PC-3 (cell line): Measurements from ENCODE around the gene WDFY4. TPM values are rescaled to one million over a fixed set of nuclear protein-coding genes. Genes with fewer than 3 reads are reported as not detected.

Experiments
- ATAC-seq: fragments of 200-7000 bp; cut with Tn5 transposase; 2 replicates; pipeline ENCODE4 v1.9.1; 2020; ENCODE audit warnings: mild to moderate bottlenecking, moderate library complexity
- BruUV-seq: library from RNA; stranded (reverse); fragments of 400-500 nt; replicated peaks from 2 replicates; lab custom pipeline; 2021; lab: Mats Ljungman, UMichigan
- CTCF ChIA-PET: fragments of 300-600 bp; sonication (Branson Sonifier 250); formaldehyde crosslinking; loops from one replicate; lab custom pipeline; 2022; ENCODE audit warnings: antibody characterized with exemption; lab: Charles Lee
- POLR2A ChIA-PET: fragments of 300-600 bp; sonication (Branson Sonifier 250); formaldehyde crosslinking; loops from one replicate; lab custom pipeline; 2022; ENCODE audit warnings: antibody characterized with exemption; ENCODE audit not compliant: unreplicated experiment; lab: Charles Lee
- DNase-seq: peaks from one replicate; pipeline ENCODE4 v3.0.0-alpha.2; 2015
- H2AFZ ChIP-seq: fragments of 300-600 bp; sonication (generic); 2 replicates; pipeline ENCODE4 v1.6.0; 2016; ENCODE audit warnings: antibody characterized with exemption, low read length
- H3F3A ChIP-seq: fragments of 300-600 bp; sonication (generic); one replicate; pipeline ENCODE4 v1.6.0; 2017; ENCODE audit warnings: antibody characterized with exemption, low read length, control low read depth, mild to moderate bottlenecking; ENCODE audit not compliant: unreplicated experiment
- H3K27ac ChIP-seq: fragments of 300-600 bp; sonication (generic); 2 replicates; pipeline ENCODE4 v1.5.1; 2016; ENCODE audit warnings: mild to moderate bottlenecking, low read length
- H3K27me3 ChIP-seq: fragments of 300-600 bp; sonication (generic); 2 replicates; pipeline ENCODE4 v1.6.1; 2016; ENCODE audit warnings: low read length, mixed read lengths
- H3K36me3 ChIP-seq: fragments of 300-600 bp; sonication (generic); 2 replicates; pipeline ENCODE4 v1.6.1; 2016; ENCODE audit warnings: low read depth, mixed run types, low read length, mixed read lengths
- H3K4me1 ChIP-seq: fragments of 300-600 bp; sonication (generic); 2 replicates; pipeline ENCODE4 v1.5.1; 2016; ENCODE audit warnings: low read length; ENCODE audit not compliant: insufficient read depth
- H3K4me2 ChIP-seq: fragments of 300-600 bp; sonication (generic); 2 replicates; pipeline ENCODE4 v1.6.0; 2016; ENCODE audit warnings: low read length
- H3K4me3 ChIP-seq: fragments of 300-600 bp; sonication (generic); 2 replicates; pipeline ENCODE4 v1.5.1; 2016; ENCODE audit warnings: mild to moderate bottlenecking, low read length, mixed read lengths
- H3K79me2 ChIP-seq: fragments of 300-600 bp; sonication (generic); 2 replicates; pipeline ENCODE4 v1.6.1; 2017; ENCODE audit warnings: low read length, mixed read lengths
- H3K9ac ChIP-seq: fragments of 300-600 bp; sonication (generic); 2 replicates; pipeline ENCODE4 v1.6.0; 2016; ENCODE audit warnings: mild to moderate bottlenecking, low read length
- H3K9me2 ChIP-seq: fragments of 300-600 bp; sonication (generic); replicated peaks from 2 replicates; pipeline ENCODE4 v1.6.1; 2016; ENCODE audit warnings: mixed run types, low read length, mixed read lengths
- H3K9me3 ChIP-seq: fragments of 300-600 bp; sonication (generic); 2 replicates; pipeline ENCODE4 v1.6.1; 2016; ENCODE audit warnings: low read length, mixed read lengths
- H4K20me1 ChIP-seq: fragments of 300-600 bp; sonication (generic); 2 replicates; pipeline ENCODE4 v1.6.1; 2016; ENCODE audit warnings: low read length, mixed read lengths
- EZH2 ChIP-seq: fragments of 300-600 bp; sonication (generic); IDR thresholded peaks from one replicate; pipeline ENCODE4 v1.6.1; 2017; ENCODE audit warnings: antibody characterized with exemption, mild to moderate bottlenecking, low read length; ENCODE audit not compliant: unreplicated experiment
- EZH2phosphoT487 ChIP-seq: fragments of 300-600 bp; sonication (generic); IDR thresholded peaks from 2 replicates; pipeline ENCODE4 v1.6.1; 2018; ENCODE audit warnings: mild to moderate bottlenecking, antibody characterized with exemption, low read length, borderline replicate concordance
- intact Hi-C: fragments of 100-400 bp; cut with micrococcal nuclease; formaldehyde crosslinking; loops from 2 replicates; pipeline ENCODE4 v1.9.0; 2023
- total RNA-seq: library from RNA; depleted of rRNA; stranded (reverse); fragments of >200 nt; gene quantifications from 2 replicates; pipeline ENCODE4 v1.2.3, GENCODE V29; 2014
- TF ChIP-seq, protein P1 (sequence below): fragments of 300-600 bp; sonication (generic); conservative IDR thresholded peaks from 2 replicates; pipeline ENCODE4 v1.5.1; 2017; ENCODE audit warnings: antibody characterized with exemption, low read depth, mild to moderate bottlenecking, low read length

Gene WDFY4
- total RNA-seq, 1 experiment from 2014 or later = not detected

- no peak for TF ChIP-seq EZH2
- TF ChIP-seq EZH2phosphoT487 = no peak
- TF ChIP-seq, protein P1, sequence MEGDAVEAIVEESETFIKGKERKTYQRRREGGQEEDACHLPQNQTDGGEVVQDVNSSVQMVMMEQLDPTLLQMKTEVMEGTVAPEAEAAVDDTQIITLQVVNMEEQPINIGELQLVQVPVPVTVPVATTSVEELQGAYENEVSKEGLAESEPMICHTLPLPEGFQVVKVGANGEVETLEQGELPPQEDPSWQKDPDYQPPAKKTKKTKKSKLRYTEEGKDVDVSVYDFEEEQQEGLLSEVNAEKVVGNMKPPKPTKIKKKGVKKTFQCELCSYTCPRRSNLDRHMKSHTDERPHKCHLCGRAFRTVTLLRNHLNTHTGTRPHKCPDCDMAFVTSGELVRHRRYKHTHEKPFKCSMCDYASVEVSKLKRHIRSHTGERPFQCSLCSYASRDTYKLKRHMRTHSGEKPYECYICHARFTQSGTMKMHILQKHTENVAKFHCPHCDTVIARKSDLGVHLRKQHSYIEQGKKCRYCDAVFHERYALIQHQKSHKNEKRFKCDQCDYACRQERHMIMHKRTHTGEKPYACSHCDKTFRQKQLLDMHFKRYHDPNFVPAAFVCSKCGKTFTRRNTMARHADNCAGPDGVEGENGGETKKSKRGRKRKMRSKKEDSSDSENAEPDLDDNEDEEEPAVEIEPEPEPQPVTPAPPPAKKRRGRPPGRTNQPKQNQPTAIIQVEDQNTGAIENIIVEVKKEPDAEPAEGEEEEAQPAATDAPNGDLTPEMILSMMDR = no peak
- Histone ChIP-seq H3K9ac (no peak overlapping the region), H2AFZ (no peak overlapping the region), H3K4me3 (no peak overlapping the region), H3K4me1 (no peaks in the 10 kb centered on the region), H3K9me2 (no peaks in the 10 kb centered on the region), H3K27me3 (peaks cover 35% of the 10 kb centered on the region), H3K36me3 (no peaks in the 10 kb centered on the region), H3F3A (no peaks in the 10 kb centered on the region), H3K27ac (no peak overlapping the region), H3K4me2 (no peak overlapping the region), H4K20me1 (no peaks in the 10 kb centered on the region), H3K9me3 (no peaks in the 10 kb centered on the region), H3K79me2 (no peaks in the 10 kb centered on the region)
- CTCF ChIA-PET = no interaction called here
- intact Hi-C loops = no loop called here
- BruUV-seq = no TSS peak
- no peak for ATAC-seq
- POLR2A ChIA-PET = no interaction called here
- DNase-seq = no peak
Observed at GRCh38 chr10:48805848-48806247, 121.2 kb downstream of the WDFY4 start.

- H3F3A ChIP-seq = no peaks in the 10 kb centered on the region
- no peak overlapping the region for H3K27ac ChIP-seq
- H3K27me3 ChIP-seq = peaks cover 35% of the 10 kb centered on the region
- ATAC-seq (no peak), DNase-seq (no peak)
- H3K9me3 ChIP-seq = no peaks in the 10 kb centered on the region
- BruUV-seq = no TSS peak
- H3K4me2 ChIP-seq = no peak overlapping the region
- H4K20me1 ChIP-seq = no peaks in the 10 kb centered on the region
- no peaks in the 10 kb centered on the region for H3K9me2 ChIP-seq
- no peak overlapping the region for H2AFZ ChIP-seq
- H3K36me3 ChIP-seq = no peaks in the 10 kb centered on the region
- intact Hi-C loops = no loop called here
- H3K9ac ChIP-seq = no peak overlapping the region
- no peaks in the 10 kb centered on the region for H3K4me1 ChIP-seq
- CTCF ChIA-PET = no interaction called here
- TF ChIP-seq, protein P1 = no peak
- TF ChIP-seq EZH2phosphoT487 (no peak), EZH2 (no peak)
- POLR2A ChIA-PET = no interaction called here
- H3K4me3 ChIP-seq = no peak overlapping the region
- H3K79me2 ChIP-seq = no peaks in the 10 kb centered on the region
Observed at GRCh38 chr10:48806342-48806741, 121.7 kb downstream of the WDFY4 start.

GRCh38 chr10:48807791-48808470 lies 123.3 kb downstream of the WDFY4 start:
- no peaks in the 10 kb centered on the region for H3K9me2 ChIP-seq
- no peak overlapping the region for H3K27ac ChIP-seq
- no peak overlapping the region for H3K4me2 ChIP-seq
- TF ChIP-seq, protein P1 = no peak
- TF ChIP-seq EZH2 = no peak
- H2AFZ ChIP-seq = no peak overlapping the region
- H4K20me1 ChIP-seq = no peaks in the 10 kb centered on the region
- ATAC-seq = no peak
- intact Hi-C loops = no loop called here
- H3K4me3 ChIP-seq = no peak overlapping the region
- H3K4me1 ChIP-seq = no peaks in the 10 kb centered on the region
- ChIA-PET POLR2A (interaction anchor here (0.5 kb wide), 1 partner anchor 16 kb away, joined by 4 read pairs; no protein-coding TSS in a partner anchor), CTCF (no interaction called here)
- H3K9ac ChIP-seq = no peak overlapping the region
- no peaks in the 10 kb centered on the region for H3K36me3 ChIP-seq
- DNase-seq = no peak
- H3K79me2 ChIP-seq = no peaks in the 10 kb centered on the region
- H3K9me3 ChIP-seq = no peaks in the 10 kb centered on the region
- H3F3A ChIP-seq = no peaks in the 10 kb centered on the region
- BruUV-seq = no TSS peak
- H3K27me3 ChIP-seq = peaks cover 35% of the 10 kb centered on the region
